Right lobe of liver (tissue), 6 donors: Measurements from ENCODE around the gene FCMR. TPM values are rescaled to one million over a fixed set of nuclear protein-coding genes. Genes with fewer than 3 reads are reported as not detected.

Experiments used
- ATAC-seq, 4 donors: fragments of 200-7000 bp; cut with Tn5 transposase; one replicate each; pipeline ENCODE4 v1.9.1; 2020; ENCODE audit warnings: mild to moderate bottlenecking in 4 of 4, moderate library complexity in 4 of 4
- DNase-seq, 3 donors: peaks; one replicate each; pipeline ENCODE4 v3.0.0-alpha.2; 2020
- H3K27ac ChIP-seq, 3 donors: fragments of 200-600 bp; one replicate each; pipeline ENCODE4 v1.8.0; 2022
- H3K27me3 ChIP-seq, 2 donors: fragments of 200-600 bp; one replicate each; pipeline ENCODE4 v1.8.0; 2022
- H3K36me3 ChIP-seq, 4 donors: fragments of 200-600 bp; sonication (generic) in 1 of 4; one replicate each; pipeline versions ENCODE4 v1.5.1 to v1.8.0; 2017 to 2022; ENCODE audit warnings: control low read depth in 1 of 4
- H3K4me1 ChIP-seq, 4 donors: fragments of 200-600 bp; sonication (generic) in 1 of 4; one replicate each; pipeline versions ENCODE4 v1.5.1 to v1.8.0; 2017 to 2022; ENCODE audit warnings: control low read depth in 1 of 4
- H3K4me3 ChIP-seq, 3 donors: fragments of 200-600 bp; one replicate each; pipeline ENCODE4 v1.8.0; 2022
- H3K9me3 ChIP-seq, 4 donors: fragments of 200-600 bp; sonication (generic) in 1 of 4; one replicate each; pipeline versions ENCODE4 v1.5.1 to v1.8.0; 2017 to 2022; ENCODE audit warnings: control low read depth in 1 of 4
- CTCF ChIP-seq, 4 donors: fragments of 200-600 bp in 3 of 4; fragments of 450-650 bp in 1 of 4; IDR thresholded peaks; one replicate each; pipeline versions ENCODE4 v1.5.1 to v1.8.0; 2016 to 2022; ENCODE audit warnings: antibody characterized with exemption in 4 of 4, mild to moderate bottlenecking in 2 of 4
- POLR2A ChIP-seq: fragments of 450-650 bp; IDR thresholded peaks from one replicate; pipeline ENCODE4 v1.6.1; 2017; ENCODE audit warnings: antibody characterized with exemption, mild to moderate bottlenecking
- WGBS: methylation state at CpG from one replicate; pipeline ENCODE4 v1.1.6; 2018; ENCODE audit warnings: low coverage, low lambda C conversion rate; ENCODE audit not compliant: insufficient coverage; ENCODE audit errors: missing lambda C conversion rate; 5-methylcytosine and 5-hydroxymethylcytosine counted together
- intact Hi-C, 2 donors: fragments of 100-400 bp; cut with DNase I; formaldehyde crosslinking; loops; one replicate each; pipeline versions ENCODE4 v1.11.2 to v1.14.1; 2022
- long read RNA-seq: library from polyadenylated mRNA; unstranded; transcript quantifications from one replicate; pipeline ENCODE4 v2.0.0, GENCODE V29; 2019
- total RNA-seq, 6 experiments: library from RNA; depleted of rRNA in 2 of 6; stranded (reverse); fragments of >200 nt in 2 of 6; fragmentation: NEBNext Ultra II Directional in 3 of 6; extraction: Animal tissue kit (Norgen Biotek cat#: 25700) in 3 of 6; gene quantifications; one replicate each; pipeline versions ENCODE4 v1.1.0 to v1.2.4, GENCODE V29; 2016 to 2023
- donor health status: DM: no; HTN: yes; CAD: no.
- donor health status: DM: no; HTN: no; CAD: no.
- donor health status: DM: no; HTN: no; CAD: no.
- donor health status: DM: no; HTN: yes; CAD: no.
- donor health status: DM: no; HTN: yes; CAD: no.

The FCMR gene
- 1 to 10 TPM in 5 of 6 experiments, under 1 TPM in 1; 0.80 to 3.2 (median 1.4) TPM for total RNA-seq
- long read RNA-seq, partial matches to known transcripts: 0 of 2 reads
- long read RNA-seq, other reads (novel, unspliced or antisense): 0 of 2 reads

DNA sequence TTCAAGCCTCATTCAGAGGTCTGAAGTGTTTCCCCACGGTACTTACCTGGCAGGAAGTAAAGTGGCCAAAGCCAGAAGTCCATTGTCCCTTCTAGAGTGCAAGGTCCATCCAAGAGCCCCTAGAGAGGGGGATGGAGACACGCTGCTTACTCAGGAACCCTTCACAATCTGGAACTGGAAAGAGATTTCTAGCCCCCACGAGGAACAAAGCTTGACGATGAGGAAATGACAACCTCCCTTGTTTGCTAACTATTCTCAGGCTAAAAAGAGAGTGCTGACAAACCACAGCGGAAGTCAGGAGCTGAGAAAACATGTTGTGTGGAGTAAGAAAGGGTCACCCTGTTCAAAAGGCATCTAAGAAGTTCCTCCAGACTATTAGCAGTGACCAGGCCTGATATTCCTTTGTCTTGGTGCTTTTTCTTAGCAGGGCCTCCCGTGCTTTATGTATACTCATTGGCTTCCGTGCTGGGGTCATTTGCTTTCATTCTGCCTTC, at the start of gene FCMR:
Gene FCMR, minus strand, starts transcription at position 170 of the 494 bp plus-strand sequence. Its CDS starts 87 bp downstream, at position 83.
- no peaks in the 10 kb centered on the region for H3K36me3 ChIP-seq
- 17% methylated on average over 6 of the region's 7 CpGs for WGBS
- intact Hi-C loops: no loop called here
- H3K4me3 ChIP-seq: no peak within 1 kb of the TSS
- peaks cover 0 to 18% (median 0%) of the 10 kb centered on the region in 4 donors for H3K4me1 ChIP-seq
- DNase-seq (no peak), ATAC-seq (peak; percentile 59 to 63 (median 61))
- no peaks in the 10 kb centered on the region for H3K27me3 ChIP-seq
- H3K27ac ChIP-seq: peak within 1 kb of the TSS; percentile 49 to 67 (median 65)
- no peaks in the 10 kb centered on the region for H3K9me3 ChIP-seq
- no peak for TF ChIP-seq POLR2A
- no peak for TF ChIP-seq CTCF (IDR thresholded peaks at IDR 0.05)

DNA sequence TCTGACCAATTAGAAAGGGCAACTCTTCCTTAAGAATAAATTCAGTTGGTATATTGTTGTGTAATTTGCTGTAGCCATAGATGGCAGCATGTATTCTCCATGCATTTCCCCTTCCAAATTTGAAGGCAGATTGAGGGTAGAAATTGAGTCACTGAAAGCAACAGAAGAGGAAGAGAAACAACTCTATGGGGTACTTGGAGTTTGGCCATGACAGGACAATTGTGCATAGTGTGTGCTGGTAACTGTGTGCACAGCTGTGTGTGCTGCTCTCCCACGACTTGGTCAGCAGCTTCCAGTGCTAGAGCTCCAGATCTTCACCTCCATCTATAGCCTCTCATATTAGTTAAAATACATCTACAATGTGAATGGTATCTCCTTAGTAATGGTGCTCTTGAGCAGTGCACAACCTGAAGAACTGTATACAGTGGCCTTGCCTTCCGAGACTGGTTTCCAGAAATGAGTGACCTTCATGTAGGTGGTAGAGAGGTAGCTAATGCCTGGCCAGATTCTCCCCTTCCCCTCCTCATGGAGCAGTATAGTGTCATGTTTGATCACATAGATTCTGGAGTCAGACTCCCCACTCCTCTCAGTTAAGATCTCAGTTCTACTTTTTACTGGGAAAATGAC, 49.4 kb upstream of the FCMR start:
- Histone ChIP-seq H3K36me3 (no peaks in the 10 kb centered on the region), H3K4me3 (no peak overlapping the region), H3K9me3 (no peaks in the 10 kb centered on the region), H3K4me1 (peaks cover 0 to 54% (median 16%) of the 10 kb centered on the region in 4 donors), H3K27ac (peak overlapping the region in 2 of 3 donors; percentile 49 to 58), H3K27me3 (no peaks in the 10 kb centered on the region)
- no peak for TF ChIP-seq POLR2A
- no peak for TF ChIP-seq CTCF (IDR thresholded peaks at IDR 0.05)
- DNase-seq (no peak), ATAC-seq (no peak)
- intact Hi-C loops: loop anchor here in 1 of 2 donors (5.0 kb wide), 1 partner anchor 34 kb away; no protein-coding TSS in a partner anchor
- 47% methylated on average over 2 of the region's 2 CpGs for WGBS

GRCh38 chr1:206970446-206970845, 48.7 kb upstream of the FCMR start, which contains the start of gene FCAMR:
FCAMR (minus strand) TSS chr1:206970460; CDS start chr1:206970125, 335 bp downstream.
- H3K36me3 ChIP-seq: no peaks in the 10 kb centered on the region
- 26% methylated on average over 2 of the region's 2 CpGs for WGBS
- H3K4me3 ChIP-seq: peak within 1 kb of the TSS in 1 of 3 donors; percentile 18
- ATAC-seq (peak; percentile 75 to 85 (median 81)), DNase-seq (peak; percentile 75 to 80 (median 76))
- peak within 1 kb of the TSS in 2 of 3 donors; percentile 58 to 66 for H3K27ac ChIP-seq
- H3K27me3 ChIP-seq: no peaks in the 10 kb centered on the region
- intact Hi-C loops: loop anchor here in 1 of 2 donors (5.0 kb wide), 1 partner anchor 33 kb away; no protein-coding TSS in a partner anchor
- H3K4me1 ChIP-seq: peaks cover 0 to 54% (median 16%) of the 10 kb centered on the region in 4 donors
- no peak for TF ChIP-seq POLR2A
- no peak for TF ChIP-seq CTCF (IDR thresholded peaks at IDR 0.05)
- H3K9me3 ChIP-seq: no peaks in the 10 kb centered on the region

DNA sequence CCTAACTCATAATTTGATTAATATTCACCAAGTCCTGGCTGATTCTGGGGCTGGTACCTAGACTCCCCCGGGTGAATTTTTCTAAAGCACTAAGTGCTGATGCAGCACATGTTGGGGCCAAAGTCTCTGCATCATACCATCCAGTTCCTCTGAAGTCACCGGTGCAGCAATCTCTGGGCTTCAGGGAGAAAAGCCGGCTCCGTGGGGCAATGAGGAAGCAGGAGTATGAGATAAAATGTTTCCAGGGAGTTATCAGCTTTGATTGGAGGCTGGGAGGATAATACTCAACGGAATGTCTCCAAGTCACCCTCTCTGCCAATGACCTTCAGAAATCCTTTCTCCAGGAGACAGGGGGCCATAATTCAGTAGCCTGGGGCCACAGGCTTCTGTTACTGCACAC, 47.3 kb upstream of the FCMR start:
- Histone ChIP-seq H3K27ac (peak overlapping the region in 1 of 3 donors; percentile 66), H3K36me3 (no peaks in the 10 kb centered on the region), H3K9me3 (no peaks in the 10 kb centered on the region), H3K27me3 (no peaks in the 10 kb centered on the region), H3K4me3 (peak overlapping the region in 1 of 3 donors; percentile 18), H3K4me1 (peaks cover 0 to 54% (median 16%) of the 10 kb centered on the region in 4 donors)
- peak; percentile 60 to 74 (median 68) for ATAC-seq
- TF ChIP-seq POLR2A (no peak), CTCF (IDR thresholded peaks at IDR 0.05) (no peak)
- WGBS: 4% methylated on average over 5 of the region's 5 CpGs
- intact Hi-C loops: no loop called here
- peak; percentile 60 to 67 (median 67) for DNase-seq
